ENCODE data around the gene DLG2. TPM values are rescaled to one million over a fixed set of nuclear protein-coding genes. Genes with fewer than 3 reads are reported as not detected.

DLG2 gene
- total RNA-seq, 2 experiments from 2014 or later, result 1.3 to 1.7 TPM

GRCh38 chr11:83676056-83676601 is 1951.0 kb downstream of the DLG2 start:
- Mint-ChIP-seq H3K9me3 (no peaks in the 10 kb centered on the region), H3K36me3 (ENCODE audit: low read depth) (no peaks in the 10 kb centered on the region), H3K4me1 (no peaks in the 10 kb centered on the region), H3K27me3 (no peaks in the 10 kb centered on the region), H3K27ac (no peak overlapping the region), H3K4me3 (no peak overlapping the region)
- ChIA-PET POLR2A (no interaction called here), CTCF (no interaction called here)
- DNase-seq, result no peak

GRCh38 chr11:83674102-83674896 is 1952.8 kb downstream of the DLG2 start:
- ChIA-PET CTCF (no interaction called here), POLR2A (no interaction called here)
- Mint-ChIP-seq H3K4me3 (no peak overlapping the region), H3K4me1 (no peaks in the 10 kb centered on the region), H3K9me3 (no peaks in the 10 kb centered on the region), H3K27ac (no peak overlapping the region), H3K27me3 (no peaks in the 10 kb centered on the region), H3K36me3 (ENCODE audit: low read depth) (no peaks in the 10 kb centered on the region)
- DNase-seq, result no peak

- no peaks in the 10 kb centered on the region for H3K9me3 Mint-ChIP-seq
- no peaks in the 10 kb centered on the region for H3K27me3 Mint-ChIP-seq
- H3K27ac Mint-ChIP-seq, result no peak overlapping the region
- H3K36me3 Mint-ChIP-seq (ENCODE audit: low read depth), result no peaks in the 10 kb centered on the region
- no peak for DNase-seq
- H3K4me3 Mint-ChIP-seq, result no peak overlapping the region
- ChIA-PET CTCF (no interaction called here), POLR2A (no interaction called here)
- no peaks in the 10 kb centered on the region for H3K4me1 Mint-ChIP-seq
Measured at GRCh38 chr11:83671289-83671688, 1955.9 kb downstream of the DLG2 start.

- CTCF ChIA-PET, result interaction anchor here (0.5 kb wide), 1 partner anchor 67 kb away, joined by 4 read pairs; no protein-coding TSS in a partner anchor
- POLR2A ChIA-PET, result no interaction called here
- H3K4me1 Mint-ChIP-seq, result no peaks in the 10 kb centered on the region
Measured at GRCh38 chr11:83666149-83666548, 1961.0 kb downstream of the DLG2 start.

GRCh38 chr11:83663988-83664387 is 1963.2 kb downstream of the DLG2 start:
- Mint-ChIP-seq H3K4me1 (no peaks in the 10 kb centered on the region), H3K27me3 (no peaks in the 10 kb centered on the region), H3K27ac (no peak overlapping the region), H3K4me3 (no peak overlapping the region), H3K36me3 (ENCODE audit: low read depth) (no peaks in the 10 kb centered on the region), H3K9me3 (no peaks in the 10 kb centered on the region)
- ChIA-PET POLR2A (no interaction called here), CTCF (interaction anchor here (1.1 kb wide), 1 partner anchor 14 kb away, joined by 3 read pairs; no protein-coding TSS in a partner anchor)
- DNase-seq, result no peak

More at GRCh38 chr11:83666149-83666548, 1961.0 kb downstream of the DLG2 start:
- Mint-ChIP-seq H3K36me3 (ENCODE audit: low read depth) (no peaks in the 10 kb centered on the region), H3K27me3 (no peaks in the 10 kb centered on the region), H3K4me3 (no peak overlapping the region), H3K9me3 (no peaks in the 10 kb centered on the region), H3K27ac (no peak overlapping the region)
- DNase-seq, result no peak

- ChIA-PET POLR2A (interaction anchor here (0.6 kb wide), 1 partner anchor 532 kb away, joined by 3 read pairs; no protein-coding TSS in a partner anchor), CTCF (no interaction called here)
- H3K27me3 Mint-ChIP-seq, result no peaks in the 10 kb centered on the region
- no peaks in the 10 kb centered on the region for H3K36me3 Mint-ChIP-seq (ENCODE audit: low read depth)
- no peak overlapping the region for H3K4me3 Mint-ChIP-seq
- no peaks in the 10 kb centered on the region for H3K4me1 Mint-ChIP-seq
- DNase-seq, result no peak
- no peak overlapping the region for H3K27ac Mint-ChIP-seq
- H3K9me3 Mint-ChIP-seq, result no peaks in the 10 kb centered on the region
Measured at GRCh38 chr11:83663446-83663845, 1963.7 kb downstream of the DLG2 start.

- Mint-ChIP-seq H3K27me3 (no peaks in the 10 kb centered on the region), H3K4me3 (no peak overlapping the region), H3K27ac (no peak overlapping the region), H3K9me3 (no peaks in the 10 kb centered on the region), H3K4me1 (no peaks in the 10 kb centered on the region), H3K36me3 (ENCODE audit: low read depth) (no peaks in the 10 kb centered on the region)
- POLR2A ChIA-PET, result no interaction called here
- DNase-seq, result no peak
- CTCF ChIA-PET, result no interaction called here
Measured at GRCh38 chr11:83662494-83662893, 1964.7 kb downstream of the DLG2 start.

GRCh38 chr11:83661491-83662350 is 1965.4 kb downstream of the DLG2 start:
- Mint-ChIP-seq H3K9me3 (no peaks in the 10 kb centered on the region), H3K27me3 (no peaks in the 10 kb centered on the region), H3K36me3 (ENCODE audit: low read depth) (no peaks in the 10 kb centered on the region), H3K4me3 (no peak overlapping the region), H3K4me1 (no peaks in the 10 kb centered on the region), H3K27ac (no peak overlapping the region)
- ChIA-PET POLR2A (no interaction called here), CTCF (no interaction called here)
- DNase-seq, result no peak

GRCh38 chr11:83659466-83659865 is 1967.7 kb downstream of the DLG2 start:
- ChIA-PET CTCF (no interaction called here), POLR2A (no interaction called here)
- H3K27me3 Mint-ChIP-seq, result no peaks in the 10 kb centered on the region
- no peaks in the 10 kb centered on the region for H3K36me3 Mint-ChIP-seq (ENCODE audit: low read depth)
- H3K9me3 Mint-ChIP-seq, result no peaks in the 10 kb centered on the region
- H3K4me1 Mint-ChIP-seq, result no peaks in the 10 kb centered on the region
- no peak for DNase-seq
- no peak overlapping the region for H3K4me3 Mint-ChIP-seq
- no peak overlapping the region for H3K27ac Mint-ChIP-seq

GRCh38 chr11:83656796-83657330 is 1970.3 kb downstream of the DLG2 start:
- CTCF ChIA-PET, result interaction anchor here (0.7 kb wide), 1 partner anchor 906 kb away, joined by 3 read pairs; no protein-coding TSS in a partner anchor
- H3K36me3 Mint-ChIP-seq (ENCODE audit: low read depth), result no peaks in the 10 kb centered on the region
- no peak for DNase-seq
- no peaks in the 10 kb centered on the region for H3K4me1 Mint-ChIP-seq
- H3K27me3 Mint-ChIP-seq, result no peaks in the 10 kb centered on the region
- POLR2A ChIA-PET, result no interaction called here
- no peak overlapping the region for H3K27ac Mint-ChIP-seq
- H3K9me3 Mint-ChIP-seq, result no peaks in the 10 kb centered on the region
- H3K4me3 Mint-ChIP-seq, result no peak overlapping the region

- no peaks in the 10 kb centered on the region for H3K4me1 Mint-ChIP-seq
- ChIA-PET CTCF (no interaction called here), POLR2A (no interaction called here)
- no peaks in the 10 kb centered on the region for H3K9me3 Mint-ChIP-seq
- H3K36me3 Mint-ChIP-seq (ENCODE audit: low read depth), result no peaks in the 10 kb centered on the region
- no peak overlapping the region for H3K27ac Mint-ChIP-seq
- no peaks in the 10 kb centered on the region for H3K27me3 Mint-ChIP-seq
- no peak for DNase-seq
- no peak overlapping the region for H3K4me3 Mint-ChIP-seq
Measured at GRCh38 chr11:83655976-83656375, 1971.2 kb downstream of the DLG2 start.

GRCh38 chr11:83649528-83649855 is 1977.7 kb downstream of the DLG2 start:
- CTCF ChIA-PET, result no interaction called here
- no peaks in the 10 kb centered on the region for H3K4me1 Mint-ChIP-seq
- DNase-seq, result no peak
- H3K4me3 Mint-ChIP-seq, result no peak overlapping the region
- no peak overlapping the region for H3K27ac Mint-ChIP-seq
- H3K36me3 Mint-ChIP-seq (ENCODE audit: low read depth), result no peaks in the 10 kb centered on the region
- POLR2A ChIA-PET, result no interaction called here
- H3K9me3 Mint-ChIP-seq, result no peaks in the 10 kb centered on the region
- H3K27me3 Mint-ChIP-seq, result peaks cover 7% of the 10 kb centered on the region

Data from activated CD4-positive, alpha-beta memory T cell treated with anti-CD3 and anti-CD28 coated beads, Interleukin-2, amount 10 ng/mL, durations not matched to agents 7 days and 5 days (primary cell).